Smooth muscle cell (in vitro differentiated cells): ENCODE data around the gene SYT2. TPM values are rescaled to one million over a fixed set of nuclear protein-coding genes. Genes with fewer than 3 reads are reported as not detected.
"Not testable (repeated sequence)": the region's sequence is repeated elsewhere in the genome, so short reads cannot be mapped to it uniquely, and the experiment has no call there.

Source experiments
- DNase-seq: peaks from one replicate; lab custom pipeline; 2025; ENCODE audit not compliant: unreplicated experiment; lab: John Stamatoyannopoulos, UW
- H2AFZ ChIP-seq: fragments of 200-600 bp; sonication (generic); 2 replicates; pipeline ENCODE4 v1.6.0; 2016; ENCODE audit warnings: antibody characterized with exemption, low read depth, mild to moderate bottlenecking
- H3F3A ChIP-seq: fragments of 200-600 bp; sonication (generic); 2 replicates; pipeline ENCODE4 v1.6.0; 2017; ENCODE audit warnings: antibody characterized with exemption, low read depth
- H3K27ac ChIP-seq: fragments of 200-600 bp; sonication (generic); 2 replicates; pipeline ENCODE4 v1.5.1; 2016; ENCODE audit warnings: low read depth, mild to moderate bottlenecking
- H3K27me3 ChIP-seq: fragments of 200-600 bp; sonication (generic); 2 replicates; pipeline ENCODE4 v1.6.1; 2016; ENCODE audit warnings: low read depth, mild to moderate bottlenecking
- H3K36me3 ChIP-seq: fragments of 200-600 bp; sonication (generic); 2 replicates; pipeline ENCODE4 v1.5.1; 2016; ENCODE audit warnings: low read depth
- H3K4me1 ChIP-seq: fragments of 200-600 bp; sonication (generic); 2 replicates; pipeline ENCODE4 v1.5.1; 2016; ENCODE audit warnings: low read depth
- H3K4me2 ChIP-seq: fragments of 200-600 bp; sonication (generic); 2 replicates; pipeline ENCODE4 v1.6.0; 2016; ENCODE audit warnings: mild to moderate bottlenecking
- H3K4me3 ChIP-seq: fragments of 200-600 bp; sonication (generic); 2 replicates; pipeline ENCODE4 v1.5.1; 2016; ENCODE audit warnings: mild to moderate bottlenecking
- H3K79me2 ChIP-seq: fragments of 200-600 bp; sonication (generic); 2 replicates; pipeline ENCODE4 v1.6.0; 2016; ENCODE audit warnings: low read depth, mild to moderate bottlenecking
- H3K9ac ChIP-seq: fragments of 200-600 bp; sonication (generic); 2 replicates; pipeline ENCODE4 v1.6.0; 2016; ENCODE audit warnings: low read depth
- H3K9me3 ChIP-seq: fragments of 200-600 bp; sonication (generic); replicated peaks from 2 replicates; pipeline ENCODE4 v1.5.1; 2016; ENCODE audit warnings: low read depth
- H4K20me1 ChIP-seq: fragments of 200-600 bp; sonication (generic); 2 replicates; pipeline ENCODE4 v1.6.0; 2016; ENCODE audit warnings: low read depth
- WGBS: methylation state at CpG from one replicate; pipeline ENCODE4 v1.1.7; 2016; ENCODE audit warnings: low lambda C conversion rate; 5-methylcytosine and 5-hydroxymethylcytosine counted together
- polyA plus RNA-seq: library from polyadenylated mRNA; unstranded; fragments of >200 nt; fragmentation: Nextera tagmentation; extraction: Ambion mirVana; gene quantifications from 2 replicates; pipeline ENCODE4 v1.2.1, GENCODE V29; 2016
- total RNA-seq: library from RNA; depleted of rRNA; stranded (reverse); fragments of >200 nt; gene quantifications from 2 replicates; pipeline ENCODE4 v1.2.3, GENCODE V29; 2014
- TF ChIP-seq, protein P1 (sequence below): fragments of 200-600 bp; sonication (generic); IDR thresholded peaks from 2 replicates; pipeline ENCODE4 v1.5.1; 2017; ENCODE audit warnings: borderline replicate concordance, mild to moderate bottlenecking, antibody characterized with exemption; ENCODE audit not compliant: insufficient read depth, poor library complexity, severe bottlenecking

SYT2 gene
- total and polyA plus RNA-seq, 2 experiments from 2014 or later, result not detected

GRCh38 chr1:202616355-202616915, 93.8 kb downstream of the SYT2 start:
- Histone ChIP-seq H3K9ac (no peak overlapping the region), H3K27me3 (no peaks in the 10 kb centered on the region), H3K9me3 (no peaks in the 10 kb centered on the region), H3K79me2 (no peaks in the 10 kb centered on the region), H3F3A (peaks cover 3% of the 10 kb centered on the region), H3K36me3 (no peaks in the 10 kb centered on the region), H4K20me1 (no peaks in the 10 kb centered on the region), H2AFZ (no peak overlapping the region), H3K4me3 (no peak overlapping the region), H3K4me2 (peak overlapping the region; percentile 68), H3K27ac (peak overlapping the region; percentile 61), H3K4me1 (peaks cover 6% of the 10 kb centered on the region)
- 94% methylated on average over 13 of the region's 13 CpGs for WGBS
- TF ChIP-seq, protein P1, sequence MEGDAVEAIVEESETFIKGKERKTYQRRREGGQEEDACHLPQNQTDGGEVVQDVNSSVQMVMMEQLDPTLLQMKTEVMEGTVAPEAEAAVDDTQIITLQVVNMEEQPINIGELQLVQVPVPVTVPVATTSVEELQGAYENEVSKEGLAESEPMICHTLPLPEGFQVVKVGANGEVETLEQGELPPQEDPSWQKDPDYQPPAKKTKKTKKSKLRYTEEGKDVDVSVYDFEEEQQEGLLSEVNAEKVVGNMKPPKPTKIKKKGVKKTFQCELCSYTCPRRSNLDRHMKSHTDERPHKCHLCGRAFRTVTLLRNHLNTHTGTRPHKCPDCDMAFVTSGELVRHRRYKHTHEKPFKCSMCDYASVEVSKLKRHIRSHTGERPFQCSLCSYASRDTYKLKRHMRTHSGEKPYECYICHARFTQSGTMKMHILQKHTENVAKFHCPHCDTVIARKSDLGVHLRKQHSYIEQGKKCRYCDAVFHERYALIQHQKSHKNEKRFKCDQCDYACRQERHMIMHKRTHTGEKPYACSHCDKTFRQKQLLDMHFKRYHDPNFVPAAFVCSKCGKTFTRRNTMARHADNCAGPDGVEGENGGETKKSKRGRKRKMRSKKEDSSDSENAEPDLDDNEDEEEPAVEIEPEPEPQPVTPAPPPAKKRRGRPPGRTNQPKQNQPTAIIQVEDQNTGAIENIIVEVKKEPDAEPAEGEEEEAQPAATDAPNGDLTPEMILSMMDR, result no peak
- DNase-seq, result no peak

- Histone ChIP-seq H3K79me2 (no peaks in the 10 kb centered on the region), H3F3A (peaks cover 3% of the 10 kb centered on the region), H3K27ac (peak overlapping the region; percentile 61), H2AFZ (no peak overlapping the region), H3K4me2 (peak overlapping the region; percentile 68), H3K27me3 (no peaks in the 10 kb centered on the region), H3K4me3 (no peak overlapping the region), H3K9ac (no peak overlapping the region), H4K20me1 (no peaks in the 10 kb centered on the region), H3K36me3 (no peaks in the 10 kb centered on the region), H3K4me1 (peaks cover 6% of the 10 kb centered on the region), H3K9me3 (no peaks in the 10 kb centered on the region)
- TF ChIP-seq, protein P1, result no peak
- WGBS, result 25% methylated on average over 11 of the region's 11 CpGs
- DNase-seq, result peak; percentile 76
These were observed 94.5 kb downstream of the SYT2 start for GRCh38 chr1:202615501-202616354.

DNA sequence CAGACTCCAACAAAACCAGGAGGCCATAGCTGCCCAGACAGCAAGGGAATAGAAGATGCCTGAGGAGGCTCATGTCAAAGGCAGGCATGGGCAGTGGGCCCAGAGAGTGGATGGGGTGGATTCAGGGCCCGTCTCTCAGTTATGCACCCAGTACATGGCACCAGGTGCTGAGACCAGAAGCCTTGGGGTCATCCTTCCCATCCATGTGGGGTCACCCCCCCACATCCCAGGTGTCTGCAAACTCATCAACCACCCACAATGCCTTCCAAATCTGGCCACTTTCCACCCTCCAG, 95.1 kb downstream of the SYT2 start:
- DNase-seq, result peak; percentile 43
- H3K9me3 ChIP-seq, H3K79me2 ChIP-seq, H4K20me1 ChIP-seq, H3K4me1 ChIP-seq, H3K36me3 ChIP-seq, H3K9ac ChIP-seq, H3F3A ChIP-seq, H3K4me3 ChIP-seq, H3K27me3 ChIP-seq, H2AFZ ChIP-seq: not testable (repeated sequence)
- Histone ChIP-seq H3K27ac (peak overlapping the region; percentile 61), H3K4me2 (peak overlapping the region; percentile 68)
- WGBS, result 100% methylated on average over 1 of the region's 1 CpG

DNA sequence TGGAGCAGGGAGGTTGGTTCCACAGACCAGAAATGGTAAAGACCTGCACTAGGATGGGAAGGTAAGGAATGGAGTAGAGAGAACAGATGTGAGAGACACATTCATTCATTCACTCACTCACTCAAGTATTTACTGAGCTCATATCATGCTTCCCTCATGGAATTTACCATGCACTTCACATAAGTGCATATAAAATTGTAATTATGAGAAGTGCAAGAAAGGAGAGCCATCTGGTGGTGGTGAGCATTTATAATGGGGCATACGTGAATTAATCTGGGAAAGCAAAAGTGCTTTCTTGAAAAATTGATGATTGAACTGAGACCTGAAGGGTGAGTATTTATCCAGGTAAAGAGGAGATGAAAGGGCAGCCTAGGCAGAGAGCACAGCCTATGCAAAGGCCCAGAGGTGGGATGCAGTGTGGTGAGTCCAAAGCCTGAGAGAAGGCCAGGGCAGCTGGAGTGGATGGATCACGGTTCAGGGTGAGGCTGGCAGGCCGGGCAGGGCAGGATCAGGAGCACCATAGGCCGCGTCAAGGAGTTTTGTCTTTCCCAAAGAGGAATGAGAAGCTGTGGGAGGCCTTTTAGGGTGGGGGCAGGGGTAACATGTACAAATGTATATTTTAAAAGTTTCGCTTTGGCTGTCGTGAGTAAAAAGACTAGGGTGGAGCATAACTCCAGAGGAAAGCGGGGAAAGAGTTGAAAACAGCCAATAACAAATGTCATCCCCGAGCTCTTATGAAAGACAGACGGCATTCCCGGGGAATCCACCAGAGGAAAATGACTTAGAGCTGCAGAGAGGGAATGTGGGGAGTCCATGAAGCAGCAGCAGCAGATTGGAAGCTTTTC, 95.7 kb downstream of the SYT2 start:
- not testable (repeated sequence) for H3K4me1 ChIP-seq, H3K9me3 ChIP-seq, H3F3A ChIP-seq, H3K36me3 ChIP-seq, DNase-seq, H3K9ac ChIP-seq, H3K27me3 ChIP-seq, H4K20me1 ChIP-seq, H3K4me3 ChIP-seq, H2AFZ ChIP-seq, H3K79me2 ChIP-seq
- Histone ChIP-seq H3K4me2 (peak overlapping the region; percentile 68), H3K27ac (peak overlapping the region; percentile 61)
- 37% methylated on average over 11 of the region's 11 CpGs for WGBS
- TF ChIP-seq, protein P1, result peak; percentile 27
